IMR-90 (cell line): ENCODE data around the gene SCGB1C2.

Source experiments
- CTCF ChIP-seq: conservative IDR thresholded peaks from 2 replicates; pipeline ENCODE4 v1.5.1; 2012; ENCODE audit warnings: mild to moderate bottlenecking, low read depth, low read length, improper control_type of control experiment
- FOS ChIP-seq: fragments of 150-350 bp; IDR thresholded peaks from 2 replicates; pipeline ENCODE4 v1.6.1; 2016; ENCODE audit warnings: low read depth, low read length
- MXI1 ChIP-seq: IDR thresholded peaks from 2 replicates; pipeline ENCODE4 v1.6.1; 2012; ENCODE audit warnings: low read depth, mild to moderate bottlenecking, low read length, moderate library complexity, borderline replicate concordance
- POLR2A ChIP-seq: IDR thresholded peaks from 2 replicates; pipeline ENCODE4 v1.6.1; 2012; ENCODE audit warnings: mild to moderate bottlenecking, low read depth, low read length
- RCOR1 ChIP-seq: IDR thresholded peaks from 2 replicates; pipeline ENCODE4 v1.6.1; 2012; ENCODE audit warnings: mild to moderate bottlenecking, low read length, improper control_type of control experiment; ENCODE audit not compliant: insufficient replicate concordance
- TF ChIP-seq, protein P1 (sequence below): fragments of 150-350 bp; IDR thresholded peaks from 2 replicates; pipeline ENCODE4 v1.6.1; 2017; ENCODE audit warnings: mild to moderate bottlenecking, antibody characterized with exemption, low read length, low read depth

DNA sequence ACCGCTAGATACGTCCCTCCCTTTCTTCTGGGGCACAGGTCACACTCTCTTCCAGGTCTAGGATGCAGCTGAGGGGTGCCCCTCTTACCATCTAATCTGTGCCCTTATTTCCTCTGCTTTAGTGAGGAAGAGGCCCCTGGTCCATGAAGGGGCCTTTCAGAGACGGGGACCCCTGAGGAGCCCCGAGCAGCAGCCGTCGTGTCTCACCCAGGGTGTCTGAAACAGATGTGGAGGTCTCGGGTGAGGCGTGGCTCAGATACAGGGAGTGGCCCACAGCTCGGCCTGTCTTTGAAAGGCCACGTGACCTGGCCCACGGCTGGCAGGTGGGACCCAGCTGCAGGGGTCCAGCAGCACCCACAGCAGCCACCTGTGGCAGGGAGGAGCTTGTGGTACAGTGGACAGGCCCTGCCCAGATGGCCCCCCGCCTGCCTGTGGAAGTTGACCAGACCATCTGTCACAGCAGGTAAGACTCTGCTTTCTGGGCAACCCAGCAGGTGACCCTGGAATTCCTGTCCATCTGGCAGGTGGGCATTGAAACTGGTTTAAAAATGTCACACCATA is 15.6 kb downstream of the SCGB1C2 start:
- TF ChIP-seq CTCF (no peak), FOS (no peak), RCOR1 (no peak), MXI1 (no peak), POLR2A (no peak)
- TF ChIP-seq, protein P1, sequence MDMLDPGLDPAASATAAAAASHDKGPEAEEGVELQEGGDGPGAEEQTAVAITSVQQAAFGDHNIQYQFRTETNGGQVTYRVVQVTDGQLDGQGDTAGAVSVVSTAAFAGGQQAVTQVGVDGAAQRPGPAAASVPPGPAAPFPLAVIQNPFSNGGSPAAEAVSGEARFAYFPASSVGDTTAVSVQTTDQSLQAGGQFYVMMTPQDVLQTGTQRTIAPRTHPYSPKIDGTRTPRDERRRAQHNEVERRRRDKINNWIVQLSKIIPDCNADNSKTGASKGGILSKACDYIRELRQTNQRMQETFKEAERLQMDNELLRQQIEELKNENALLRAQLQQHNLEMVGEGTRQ, result no peak
